Gastroesophageal sphincter (tissue), 4 donors: ENCODE measurements around the gene CTSF. TPM values are rescaled to one million over a fixed set of nuclear protein-coding genes. Genes with fewer than 3 reads are reported as not detected.

ENCODE experiments used
- ATAC-seq: fragments of 150-250 bp; one replicate; pipeline ENCODE4 v1.9.1; 2016; ENCODE audit warnings: mild to moderate bottlenecking, moderate library complexity
- H3K27ac ChIP-seq, 4 donors: fragments of 200-600 bp; sonication (generic) in 3 of 4; 1 replicate in 3 of 4; 2 replicates in 1 of 4; pipeline ENCODE4 v1.5.1; 2016 to 2019
- H3K27me3 ChIP-seq: fragments of 200-600 bp; sonication (generic); one replicate; pipeline ENCODE4 v1.5.1; 2019
- H3K36me3 ChIP-seq, 2 donors: fragments of 200-600 bp; sonication (generic); one replicate each; pipeline ENCODE4 v1.5.1; 2019; ENCODE audit warnings: control low read depth in 1 of 2
- H3K4me1 ChIP-seq, 3 donors: fragments of 200-600 bp; sonication (generic); 1 replicate in 2 of 3; 2 replicates in 1 of 3; pipeline ENCODE4 v1.5.1; 2016 to 2019; ENCODE audit warnings: control low read depth in 2 of 3
- H3K4me3 ChIP-seq, 2 donors: fragments of 200-600 bp; sonication (generic); one replicate each; pipeline ENCODE4 v1.5.1; 2019; ENCODE audit warnings: mild to moderate bottlenecking in 1 of 2, moderate library complexity in 1 of 2
- H3K9me3 ChIP-seq, 3 donors: fragments of 200-600 bp; sonication (generic); one replicate each; pipeline ENCODE4 v1.5.1; 2017 to 2019; ENCODE audit warnings: control low read depth in 2 of 3
- EP300 ChIP-seq: sonication (generic); formaldehyde crosslinking; IDR thresholded peaks from one replicate; pipeline ENCODE4 v1.6.1; 2017; ENCODE audit warnings: antibody characterized with exemption, mild to moderate bottlenecking
- POLR2A ChIP-seq, 2 donors: fragments of 450-650 bp; IDR thresholded peaks; one replicate each; pipeline ENCODE4 v1.6.1; 2017; ENCODE audit warnings: antibody characterized with exemption in 2 of 2, mild to moderate bottlenecking in 2 of 2, moderate library complexity in 1 of 2
- POLR2AphosphoS5 ChIP-seq: sonication (generic); formaldehyde crosslinking; IDR thresholded peaks from one replicate; pipeline ENCODE4 v1.6.1; 2017; ENCODE audit warnings: antibody characterized with exemption
- WGBS, 2 donors: methylation state at CpG; one replicate each; pipeline ENCODE4 v1.1.5; 2018; ENCODE audit warnings: low coverage in 1 of 2; 5-methylcytosine and 5-hydroxymethylcytosine counted together
- total RNA-seq, 4 donors: library from RNA; depleted of rRNA; stranded (reverse); fragments of >200 nt; gene quantifications; one replicate each; pipeline ENCODE4 v1.1.0, GENCODE V29; 2016
- TF ChIP-seq, protein P1 (sequence below), 4 experiments: fragments of 200-600 bp in 2 of 4; fragments of 450-650 bp in 2 of 4; sonication (generic) in 1 of 4; IDR thresholded peaks; one replicate each; pipeline ENCODE4 v1.5.1; 2017 to 2019; ENCODE audit warnings: antibody characterized with exemption in 4 of 4, mild to moderate bottlenecking in 2 of 4, moderate library complexity in 2 of 4

Gene CTSF
- total RNA-seq, 4 donors from 2014 or later: 65.1 to 114 (median 88.4) TPM

GRCh38 chr11:66539170-66539869, 29.1 kb downstream of the CTSF start:
- Histone ChIP-seq H3K9me3 (no peaks in the 10 kb centered on the region), H3K27me3 (no peaks in the 10 kb centered on the region), H3K4me1 (peaks cover 0 to 25% (median 9%) of the 10 kb centered on the region in 3 donors), H3K36me3 (peaks cover 0 to 93% of the 10 kb centered on the region in 2 donors), H3K4me3 (no peak overlapping the region), H3K27ac (no peak overlapping the region)
- no peak for ATAC-seq
- TF ChIP-seq, protein P1, sequence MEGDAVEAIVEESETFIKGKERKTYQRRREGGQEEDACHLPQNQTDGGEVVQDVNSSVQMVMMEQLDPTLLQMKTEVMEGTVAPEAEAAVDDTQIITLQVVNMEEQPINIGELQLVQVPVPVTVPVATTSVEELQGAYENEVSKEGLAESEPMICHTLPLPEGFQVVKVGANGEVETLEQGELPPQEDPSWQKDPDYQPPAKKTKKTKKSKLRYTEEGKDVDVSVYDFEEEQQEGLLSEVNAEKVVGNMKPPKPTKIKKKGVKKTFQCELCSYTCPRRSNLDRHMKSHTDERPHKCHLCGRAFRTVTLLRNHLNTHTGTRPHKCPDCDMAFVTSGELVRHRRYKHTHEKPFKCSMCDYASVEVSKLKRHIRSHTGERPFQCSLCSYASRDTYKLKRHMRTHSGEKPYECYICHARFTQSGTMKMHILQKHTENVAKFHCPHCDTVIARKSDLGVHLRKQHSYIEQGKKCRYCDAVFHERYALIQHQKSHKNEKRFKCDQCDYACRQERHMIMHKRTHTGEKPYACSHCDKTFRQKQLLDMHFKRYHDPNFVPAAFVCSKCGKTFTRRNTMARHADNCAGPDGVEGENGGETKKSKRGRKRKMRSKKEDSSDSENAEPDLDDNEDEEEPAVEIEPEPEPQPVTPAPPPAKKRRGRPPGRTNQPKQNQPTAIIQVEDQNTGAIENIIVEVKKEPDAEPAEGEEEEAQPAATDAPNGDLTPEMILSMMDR (IDR thresholded peaks at IDR 0.05): no peak
- WGBS, 2 donors: 100% methylated on average over 1 of the region's 16 CpGs; no CpG with 5 or more reads in 1 of the 2 donors

GRCh38 chr11:66532784-66533183, 35.6 kb downstream of the CTSF start:
- H3K36me3 ChIP-seq: peaks cover 0 to 96% of the 10 kb centered on the region in 2 donors

DNA sequence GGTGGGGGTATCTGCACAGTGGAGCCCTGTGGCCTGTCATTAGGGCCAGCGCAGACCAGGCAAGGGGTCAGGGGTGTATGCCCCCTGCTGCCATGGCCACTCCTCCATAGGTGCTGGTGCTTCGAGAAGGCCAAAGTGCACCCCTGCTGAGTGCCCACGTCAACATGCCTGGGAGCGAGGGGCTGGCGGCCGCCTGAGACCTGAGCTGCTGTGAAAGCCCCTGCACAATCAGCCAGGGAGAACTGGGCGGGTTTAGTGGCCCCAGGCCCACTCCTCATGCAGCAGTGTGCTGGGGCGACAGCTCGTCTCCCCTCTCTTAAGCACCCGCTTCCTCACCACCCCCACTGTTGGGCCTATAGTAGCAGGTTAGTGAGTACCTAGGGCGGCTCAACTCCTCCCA, 36.6 kb downstream of the CTSF start:
- H3K4me1 ChIP-seq: no peaks in the 10 kb centered on the region
- no peak for TF ChIP-seq POLR2A (IDR thresholded peaks at IDR 0.05)
- TF ChIP-seq, protein P1 (IDR thresholded peaks at IDR 0.05): no peak
- no peak for TF ChIP-seq POLR2AphosphoS5
- no peak for TF ChIP-seq EP300
- WGBS, 2 donors: 100% methylated on average over 3 of the region's 11 CpGs; no CpG with 5 or more reads in 1 of the 2 donors
- no peaks in the 10 kb centered on the region for H3K9me3 ChIP-seq
- H3K4me3 ChIP-seq: no peak overlapping the region
- peak; percentile 13 for ATAC-seq
- H3K36me3 ChIP-seq: peaks cover 0 to 96% of the 10 kb centered on the region in 2 donors
- no peak overlapping the region for H3K27ac ChIP-seq
- H3K27me3 ChIP-seq: no peaks in the 10 kb centered on the region

More at GRCh38 chr11:66532784-66533183, 35.6 kb downstream of the CTSF start:
- Histone ChIP-seq H3K4me1 (no peaks in the 10 kb centered on the region), H3K27ac (no peak overlapping the region), H3K27me3 (no peaks in the 10 kb centered on the region), H3K9me3 (no peaks in the 10 kb centered on the region), H3K4me3 (no peak overlapping the region)
- ATAC-seq: no peak
- WGBS, 2 donors: 63 to 72% methylated on average over 3 to 4 of the region's 6 CpGs
- TF ChIP-seq POLR2A (IDR thresholded peaks at IDR 0.05): no peak
- TF ChIP-seq, protein P1 (IDR thresholded peaks at IDR 0.05): no peak
- TF ChIP-seq POLR2AphosphoS5: no peak
- no peak for TF ChIP-seq EP300

DNA sequence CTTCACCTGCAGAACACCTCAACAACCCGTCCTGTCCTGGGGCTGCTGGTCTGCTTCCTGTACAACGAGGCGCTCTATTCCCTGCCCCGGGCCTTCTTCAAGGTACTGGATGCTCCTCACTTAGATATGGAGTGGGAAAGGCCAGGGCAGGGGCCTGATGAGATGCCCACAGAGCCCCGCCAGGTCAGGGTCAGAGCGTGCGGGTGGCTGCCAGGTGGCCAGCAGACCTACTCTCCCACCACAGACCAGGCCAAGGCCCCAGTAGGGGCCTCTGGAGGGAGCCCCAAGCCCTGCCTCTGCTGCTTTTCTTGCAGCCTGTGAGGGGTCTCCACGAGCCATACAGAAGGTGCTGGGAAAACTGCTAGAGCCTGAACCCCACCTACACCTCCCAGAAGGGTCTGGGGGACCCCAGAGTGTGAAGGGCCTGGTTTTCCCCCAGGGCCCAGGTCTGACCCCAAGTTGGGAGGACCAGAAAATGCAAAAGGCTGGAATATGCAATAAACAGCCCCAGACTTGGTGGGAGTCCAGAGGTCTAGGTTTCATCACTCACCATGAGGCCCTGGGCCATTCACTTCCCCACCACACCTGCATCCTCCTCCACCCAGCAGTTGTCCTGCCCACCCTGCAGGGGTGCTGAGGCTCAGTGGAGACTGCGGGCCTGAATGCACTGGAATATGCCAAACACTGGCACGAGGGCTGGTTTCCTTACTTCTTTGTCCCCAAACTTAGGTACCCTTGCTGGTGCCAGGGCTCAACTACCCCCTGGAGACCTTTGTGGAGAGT, 37.3 kb downstream of the CTSF start:
- H3K9me3 ChIP-seq: no peaks in the 10 kb centered on the region
- H3K27me3 ChIP-seq: no peaks in the 10 kb centered on the region
- H3K27ac ChIP-seq: no peak overlapping the region
- H3K36me3 ChIP-seq: peaks cover 0 to 93% of the 10 kb centered on the region in 2 donors
- H3K4me1 ChIP-seq: no peaks in the 10 kb centered on the region
- 100% methylated on average over 3 of the region's 10 CpGs; no CpG with 5 or more reads in 1 of the 2 donors for WGBS, 2 donors
- TF ChIP-seq POLR2AphosphoS5: no peak
- no peak for TF ChIP-seq EP300
- TF ChIP-seq, protein P1 (IDR thresholded peaks at IDR 0.05): no peak
- no peak for TF ChIP-seq POLR2A (IDR thresholded peaks at IDR 0.05)
- no peak overlapping the region for H3K4me3 ChIP-seq
- no peak for ATAC-seq
